Mesendoderm (in vitro differentiated cells): ENCODE data around the gene STX2.
"Not testable (repeated sequence)": the region's sequence is repeated elsewhere in the genome, so short reads cannot be mapped to it uniquely, and the experiment has no call there.

ENCODE experiments used
- DNase-seq: peaks from one replicate; pipeline ENCODE4 v3.0.0; 2013
- H2AK5ac ChIP-seq: 2 replicates; pipeline ENCODE4 v1.6.1; 2013; ENCODE audit warnings: low read length, inconsistent platforms
- H2BK120ac ChIP-seq: 2 replicates; pipeline ENCODE4 v1.6.1; 2013; ENCODE audit warnings: low read depth, mild to moderate bottlenecking, low read length, moderate library complexity, mixed read lengths
- H2BK15ac ChIP-seq: replicated peaks from 2 replicates; pipeline ENCODE4 v1.6.1; 2013; ENCODE audit warnings: low read depth, mild to moderate bottlenecking, moderate library complexity
- H2BK5ac ChIP-seq: 2 replicates; pipeline ENCODE4 v1.6.1; 2013; ENCODE audit warnings: low read length, inconsistent platforms
- H3K18ac ChIP-seq: 2 replicates; pipeline ENCODE4 v1.6.1; 2013; ENCODE audit warnings: mild to moderate bottlenecking, low read length, mixed read lengths
- H3K23ac ChIP-seq: one replicate; pipeline ENCODE4 v1.6.1; 2013; ENCODE audit warnings: low read length
- H3K27ac ChIP-seq: 2 replicates; pipeline ENCODE4 v1.5.1; 2013; ENCODE audit warnings: low read depth, mild to moderate bottlenecking, inconsistent platforms, low read length, moderate library complexity
- H3K27me3 ChIP-seq: 2 replicates; pipeline ENCODE4 v1.6.1; 2013; ENCODE audit warnings: low read length, control low read depth, mild to moderate bottlenecking, inconsistent platforms; ENCODE audit not compliant: insufficient read depth, poor library complexity
- H3K36me3 ChIP-seq: 2 replicates; pipeline ENCODE4 v1.6.1; 2013; ENCODE audit warnings: low read length, inconsistent platforms; ENCODE audit not compliant: control insufficient read depth, insufficient read depth
- H3K4ac ChIP-seq: one replicate; pipeline ENCODE4 v1.6.1; 2013; ENCODE audit warnings: low read depth, mild to moderate bottlenecking, low read length, moderate library complexity
- H3K4me1 ChIP-seq: 2 replicates; pipeline ENCODE4 v1.6.1; 2013; ENCODE audit warnings: low read depth, low read length, inconsistent platforms; ENCODE audit not compliant: control insufficient read depth
- H3K4me2 ChIP-seq: 2 replicates; pipeline ENCODE4 v1.6.1; 2013; ENCODE audit warnings: low read length
- H3K4me3 ChIP-seq: 2 replicates; pipeline ENCODE4 v1.5.1; 2013; ENCODE audit warnings: mild to moderate bottlenecking, low read length
- H3K56ac ChIP-seq: one replicate; pipeline ENCODE4 v1.6.1; 2013; ENCODE audit warnings: low read length
- H3K79me1 ChIP-seq: 2 replicates; pipeline ENCODE4 v1.6.1; 2013; ENCODE audit warnings: low read length, inconsistent platforms
- H3K79me2 ChIP-seq: 2 replicates; pipeline ENCODE4 v1.6.1; 2013; ENCODE audit warnings: mild to moderate bottlenecking, low read length; ENCODE audit not compliant: control insufficient read depth, insufficient read depth
- H3K9ac ChIP-seq: 2 replicates; pipeline ENCODE4 v1.6.1; 2013; ENCODE audit warnings: low read length, inconsistent platforms
- H4K5ac ChIP-seq: one replicate; pipeline ENCODE4 v1.6.1; 2013; ENCODE audit warnings: low read length
- H4K8ac ChIP-seq: one replicate; pipeline ENCODE4 v1.6.1; 2013; ENCODE audit warnings: low read depth, mild to moderate bottlenecking, control low read depth, low read length, moderate library complexity
- WGBS: extraction: QIAGEN DNeasy Blood & Tissue Kit; methylation state at CpG from one replicate; pipeline ENCODE4 v1.1.7; 2013; ENCODE audit warnings: low lambda C conversion rate, missing lambda C conversion rate; ENCODE audit not compliant: insufficient coverage; ENCODE audit errors: extremely low coverage; 5-methylcytosine and 5-hydroxymethylcytosine counted together

The STX2 gene

GRCh38 chr12:130787041-130787440 is 52.0 kb downstream of the STX2 start:
- Histone ChIP-seq H3K9ac (peak overlapping the region; percentile 27), H3K23ac (no peak overlapping the region), H4K5ac (no peak overlapping the region), H3K4me1 (peaks cover 5% of the 10 kb centered on the region), H2BK15ac (no peak overlapping the region), H3K27ac (no peak overlapping the region), H2BK120ac (no peak overlapping the region), H3K4me2 (no peak overlapping the region), H3K18ac (no peak overlapping the region), H2AK5ac (no peak overlapping the region), H3K79me2 (no peaks in the 10 kb centered on the region), H2BK5ac (no peak overlapping the region), H3K79me1 (no peaks in the 10 kb centered on the region), H3K56ac (peak overlapping the region; percentile 64), H3K27me3 (no peaks in the 10 kb centered on the region), H3K4me3 (no peak overlapping the region), H3K36me3 (peaks cover 1% of the 10 kb centered on the region), H3K4ac (no peak overlapping the region), H4K8ac (no peak overlapping the region)
- WGBS: no CpG with 5 or more reads among the region's 10 CpGs
- DNase-seq: no peak

- Histone ChIP-seq H3K23ac (no peak overlapping the region), H2BK15ac (no peak overlapping the region), H3K9ac (no peak overlapping the region), H3K27me3 (no peaks in the 10 kb centered on the region), H2AK5ac (no peak overlapping the region), H3K4me3 (no peak overlapping the region), H3K18ac (no peak overlapping the region), H2BK5ac (no peak overlapping the region), H3K27ac (no peak overlapping the region), H3K36me3 (no peaks in the 10 kb centered on the region), H3K79me2 (no peaks in the 10 kb centered on the region), H3K79me1 (no peaks in the 10 kb centered on the region), H3K4me2 (no peak overlapping the region), H3K4me1 (peaks cover 5% of the 10 kb centered on the region), H2BK120ac (no peak overlapping the region), H3K4ac (no peak overlapping the region), H3K56ac (no peak overlapping the region), H4K8ac (no peak overlapping the region), H4K5ac (no peak overlapping the region)
- no CpG with 5 or more reads among the region's 18 CpGs for WGBS
- DNase-seq: peak; percentile 13
These were observed 55.8 kb downstream of the STX2 start for GRCh38 chr12:130783110-130783715.

GRCh38 chr12:130782245-130782644 is 56.8 kb downstream of the STX2 start:
- H4K8ac ChIP-seq, H3K79me2 ChIP-seq, H3K9ac ChIP-seq, H2AK5ac ChIP-seq, H3K4me2 ChIP-seq, H3K27ac ChIP-seq, H2BK120ac ChIP-seq, H4K5ac ChIP-seq, H3K56ac ChIP-seq, DNase-seq, H3K4me1 ChIP-seq, H3K27me3 ChIP-seq, H3K36me3 ChIP-seq, H3K4me3 ChIP-seq, H2BK5ac ChIP-seq, H3K79me1 ChIP-seq, H2BK15ac ChIP-seq, H3K4ac ChIP-seq, H3K18ac ChIP-seq, H3K23ac ChIP-seq: not testable (repeated sequence)
- WGBS: no CpG with 5 or more reads among the region's 13 CpGs

GRCh38 chr12:130780880-130781575 is 58.0 kb downstream of the STX2 start:
- Histone ChIP-seq H3K27me3 (no peaks in the 10 kb centered on the region), H3K4me3 (no peak overlapping the region), H3K23ac (no peak overlapping the region), H3K4me2 (no peak overlapping the region), H4K5ac (no peak overlapping the region), H3K79me2 (no peaks in the 10 kb centered on the region), H3K36me3 (no peaks in the 10 kb centered on the region), H3K9ac (no peak overlapping the region), H2BK15ac (no peak overlapping the region), H2BK5ac (no peak overlapping the region), H3K4me1 (peaks cover 2% of the 10 kb centered on the region), H4K8ac (no peak overlapping the region), H3K56ac (no peak overlapping the region), H3K18ac (no peak overlapping the region), H2BK120ac (no peak overlapping the region), H3K4ac (no peak overlapping the region), H3K27ac (no peak overlapping the region), H3K79me1 (no peaks in the 10 kb centered on the region), H2AK5ac (no peak overlapping the region)
- no CpG with 5 or more reads among the region's 28 CpGs for WGBS
- no peak for DNase-seq

- no peak overlapping the region for H3K23ac ChIP-seq
- peaks cover 2% of the 10 kb centered on the region for H3K4me1 ChIP-seq
- no peak overlapping the region for H2BK15ac ChIP-seq
- H3K79me1 ChIP-seq: no peaks in the 10 kb centered on the region
- H3K9ac ChIP-seq: no peak overlapping the region
- no peak overlapping the region for H3K56ac ChIP-seq
- H3K27ac ChIP-seq: no peak overlapping the region
- DNase-seq: no peak
- H3K4me2 ChIP-seq: no peak overlapping the region
- H3K36me3 ChIP-seq: no peaks in the 10 kb centered on the region
- H2BK5ac ChIP-seq: no peak overlapping the region
- H3K4ac ChIP-seq: no peak overlapping the region
- H3K79me2 ChIP-seq: no peaks in the 10 kb centered on the region
- H3K18ac ChIP-seq: no peak overlapping the region
- H4K8ac ChIP-seq: no peak overlapping the region
- no peak overlapping the region for H4K5ac ChIP-seq
- H3K4me3 ChIP-seq: no peak overlapping the region
- no peak overlapping the region for H2BK120ac ChIP-seq
- no peaks in the 10 kb centered on the region for H3K27me3 ChIP-seq
- no CpG with 5 or more reads among the region's 10 CpGs for WGBS
- no peak overlapping the region for H2AK5ac ChIP-seq
These were observed 58.7 kb downstream of the STX2 start for GRCh38 chr12:130780325-130780724.

GRCh38 chr12:130778776-130779175 is 60.3 kb downstream of the STX2 start:
- Histone ChIP-seq H3K79me2 (no peaks in the 10 kb centered on the region), H3K27ac (no peak overlapping the region), H4K8ac (no peak overlapping the region), H3K23ac (no peak overlapping the region), H3K56ac (no peak overlapping the region), H2BK15ac (no peak overlapping the region), H3K27me3 (no peaks in the 10 kb centered on the region), H3K4me1 (peaks cover 2% of the 10 kb centered on the region), H3K18ac (no peak overlapping the region), H3K4ac (no peak overlapping the region), H3K79me1 (no peaks in the 10 kb centered on the region), H3K9ac (no peak overlapping the region), H2BK120ac (no peak overlapping the region), H2BK5ac (no peak overlapping the region), H2AK5ac (no peak overlapping the region), H3K36me3 (no peaks in the 10 kb centered on the region), H4K5ac (no peak overlapping the region), H3K4me2 (no peak overlapping the region), H3K4me3 (no peak overlapping the region)
- no peak for DNase-seq
- WGBS: no CpG with 5 or more reads among the region's 5 CpGs
